GM10248 (cell line): ENCODE data around the gene RAB36.

Experiments
- CTCF ChIA-PET: fragments of 300-600 bp; sonication (Branson Sonifier 250); formaldehyde crosslinking; extraction: SDS; loops from one replicate; lab custom pipeline; 2021; ENCODE audit warnings: antibody characterized with exemption; lab: Yijun Ruan, JAX
- POLR2A ChIA-PET: fragments of 350-650 bp; sonication (Branson Sonifier 250); formaldehyde crosslinking; extraction: SDS; loops from one replicate; lab custom pipeline; 2020; ENCODE audit warnings: antibody characterized with exemption; lab: Yijun Ruan, JAX
- DNase-seq: peaks from one replicate; pipeline ENCODE4 v3.0.0; 2012; ENCODE audit errors: extremely low spot score
- TF ChIP-seq, protein P1 (sequence below): IDR thresholded peaks from 2 replicates; pipeline ENCODE4 v1.5.1; 2012; ENCODE audit warnings: mild to moderate bottlenecking, low read depth; ENCODE audit errors: extremely low read depth, missing control alignments, control extremely low read depth

Gene RAB36

DNA sequence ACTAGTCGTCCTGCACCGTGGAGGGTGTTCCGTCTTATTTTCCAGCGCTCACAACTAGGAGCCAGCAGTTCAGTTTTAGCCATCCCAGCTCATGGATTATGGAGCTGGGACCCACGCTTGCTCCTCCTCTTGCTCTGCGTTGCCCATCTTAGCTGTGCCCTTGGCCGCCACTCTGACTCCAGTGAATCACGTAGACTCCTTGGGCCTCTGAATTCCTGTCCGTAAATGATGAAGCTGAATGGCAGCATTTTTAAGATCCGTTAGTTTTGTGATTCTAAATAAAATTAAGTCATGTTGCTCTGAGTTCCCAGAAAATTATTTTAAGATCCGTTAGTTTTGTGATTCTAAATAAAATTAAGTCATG, 58.8 kb downstream of the RAB36 start:
- ChIA-PET CTCF (interaction anchor here (0.8 to 1.7 kb wide), 3 partner anchors 10 to 95 kb away, joined by 3 to 6 read pairs (median 3); no protein-coding TSS in a partner anchor), POLR2A (no interaction called here)
- TF ChIP-seq, protein P1, sequence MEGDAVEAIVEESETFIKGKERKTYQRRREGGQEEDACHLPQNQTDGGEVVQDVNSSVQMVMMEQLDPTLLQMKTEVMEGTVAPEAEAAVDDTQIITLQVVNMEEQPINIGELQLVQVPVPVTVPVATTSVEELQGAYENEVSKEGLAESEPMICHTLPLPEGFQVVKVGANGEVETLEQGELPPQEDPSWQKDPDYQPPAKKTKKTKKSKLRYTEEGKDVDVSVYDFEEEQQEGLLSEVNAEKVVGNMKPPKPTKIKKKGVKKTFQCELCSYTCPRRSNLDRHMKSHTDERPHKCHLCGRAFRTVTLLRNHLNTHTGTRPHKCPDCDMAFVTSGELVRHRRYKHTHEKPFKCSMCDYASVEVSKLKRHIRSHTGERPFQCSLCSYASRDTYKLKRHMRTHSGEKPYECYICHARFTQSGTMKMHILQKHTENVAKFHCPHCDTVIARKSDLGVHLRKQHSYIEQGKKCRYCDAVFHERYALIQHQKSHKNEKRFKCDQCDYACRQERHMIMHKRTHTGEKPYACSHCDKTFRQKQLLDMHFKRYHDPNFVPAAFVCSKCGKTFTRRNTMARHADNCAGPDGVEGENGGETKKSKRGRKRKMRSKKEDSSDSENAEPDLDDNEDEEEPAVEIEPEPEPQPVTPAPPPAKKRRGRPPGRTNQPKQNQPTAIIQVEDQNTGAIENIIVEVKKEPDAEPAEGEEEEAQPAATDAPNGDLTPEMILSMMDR: no peak
- DNase-seq: no peak

DNA sequence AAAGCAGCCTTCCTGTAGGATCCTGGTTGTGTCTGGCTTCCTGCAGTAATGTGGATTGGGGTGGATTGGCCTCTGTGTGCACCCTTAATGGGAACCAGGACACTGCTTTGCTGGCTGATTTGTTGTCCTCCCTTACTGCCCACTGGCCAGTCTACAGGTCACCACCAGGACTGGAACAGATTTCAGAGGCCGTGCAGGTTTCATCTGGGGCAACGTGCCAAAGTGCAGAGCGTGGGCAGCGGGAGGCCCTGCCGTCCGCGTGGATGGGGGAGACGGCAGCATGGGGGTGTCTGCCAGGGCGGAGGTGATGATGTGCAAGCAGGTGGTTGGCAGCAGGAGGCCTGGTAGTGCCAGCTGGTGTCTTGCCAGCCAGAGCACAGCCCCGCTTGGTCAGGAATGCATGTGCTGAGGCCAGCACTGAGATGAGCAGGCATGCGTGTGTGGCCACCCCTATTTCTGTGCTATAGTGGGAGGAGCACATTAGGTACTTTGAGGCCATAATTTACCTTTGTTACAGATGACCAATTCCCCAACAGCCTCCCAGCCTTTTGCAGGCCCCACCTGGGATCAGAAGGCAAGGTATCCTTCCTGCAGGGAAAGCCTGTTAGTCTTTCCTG, 59.4 kb downstream of the RAB36 start:
- ChIA-PET POLR2A (no interaction called here), CTCF (interaction anchor here (1.7 kb wide), 1 partner anchor 94 kb away, joined by 3 read pairs; no protein-coding TSS in a partner anchor)
- no peak for DNase-seq
- TF ChIP-seq, protein P1: no peak

DNA sequence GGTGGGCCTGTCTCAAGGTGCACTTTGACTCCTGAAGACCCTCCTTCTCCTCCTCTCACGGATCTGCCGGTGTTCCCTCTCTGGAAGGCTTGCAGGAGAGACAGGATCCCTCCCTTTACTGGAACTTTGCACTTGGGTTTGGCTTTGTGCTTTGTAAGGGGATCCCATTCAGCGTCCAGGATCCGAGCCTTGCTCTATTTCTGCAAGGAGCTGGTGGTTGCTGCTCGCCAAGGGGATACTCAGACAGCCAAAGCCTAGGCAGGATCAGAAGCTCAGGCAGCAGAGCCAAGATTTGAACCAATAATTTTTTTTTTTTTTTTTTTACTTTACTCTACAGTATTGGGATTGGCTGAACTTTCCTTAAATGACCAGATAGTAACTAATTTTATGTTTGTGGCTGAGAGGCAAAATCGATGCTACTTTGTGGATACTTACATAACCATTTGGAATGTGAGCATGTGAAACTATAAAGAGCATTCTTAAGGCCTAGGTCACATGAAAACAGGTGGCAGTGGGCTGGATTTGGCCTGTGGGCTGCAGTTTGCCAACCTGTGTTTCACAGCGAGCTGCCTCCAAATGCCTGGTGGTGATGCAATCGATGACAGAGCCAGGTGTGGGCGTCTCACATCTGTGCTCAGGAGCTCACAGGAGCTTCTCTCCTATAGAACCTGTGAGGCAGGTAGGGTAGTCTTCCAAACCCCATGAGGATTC, 60.2 kb downstream of the RAB36 start:
- ChIA-PET CTCF (interaction anchor here (0.7 to 1.5 kb wide), 3 partner anchors 17 to 77 kb away, joined by 3 read pairs; no protein-coding TSS in a partner anchor), POLR2A (no interaction called here)
- TF ChIP-seq, protein P1: no peak
- no peak for DNase-seq

DNA sequence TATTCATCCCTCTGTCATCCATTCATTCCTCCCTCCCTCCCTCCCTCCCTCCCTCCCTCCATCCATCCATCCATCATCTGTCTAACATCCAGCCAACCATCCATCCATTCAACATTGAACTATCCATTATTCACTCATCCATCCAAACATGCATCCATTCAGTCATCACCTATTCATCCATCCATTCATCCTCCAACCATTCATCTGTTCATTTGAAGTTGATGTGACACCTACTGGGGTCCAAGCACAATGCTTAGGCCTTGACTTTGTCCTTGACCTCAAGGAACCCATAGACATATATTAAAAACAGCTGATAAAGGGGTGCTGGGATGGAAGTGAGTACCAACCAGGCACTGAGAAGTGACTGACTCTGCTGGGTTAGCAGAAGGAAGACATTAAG, 61.6 kb downstream of the RAB36 start:
- ChIA-PET POLR2A (no interaction called here), CTCF (interaction anchor here (1.2 to 1.5 kb wide), 3 partner anchors 30 to 252 kb away, joined by 3 to 4 read pairs (median 3); no protein-coding TSS in a partner anchor)
- no peak for DNase-seq
- TF ChIP-seq, protein P1: no peak

DNA sequence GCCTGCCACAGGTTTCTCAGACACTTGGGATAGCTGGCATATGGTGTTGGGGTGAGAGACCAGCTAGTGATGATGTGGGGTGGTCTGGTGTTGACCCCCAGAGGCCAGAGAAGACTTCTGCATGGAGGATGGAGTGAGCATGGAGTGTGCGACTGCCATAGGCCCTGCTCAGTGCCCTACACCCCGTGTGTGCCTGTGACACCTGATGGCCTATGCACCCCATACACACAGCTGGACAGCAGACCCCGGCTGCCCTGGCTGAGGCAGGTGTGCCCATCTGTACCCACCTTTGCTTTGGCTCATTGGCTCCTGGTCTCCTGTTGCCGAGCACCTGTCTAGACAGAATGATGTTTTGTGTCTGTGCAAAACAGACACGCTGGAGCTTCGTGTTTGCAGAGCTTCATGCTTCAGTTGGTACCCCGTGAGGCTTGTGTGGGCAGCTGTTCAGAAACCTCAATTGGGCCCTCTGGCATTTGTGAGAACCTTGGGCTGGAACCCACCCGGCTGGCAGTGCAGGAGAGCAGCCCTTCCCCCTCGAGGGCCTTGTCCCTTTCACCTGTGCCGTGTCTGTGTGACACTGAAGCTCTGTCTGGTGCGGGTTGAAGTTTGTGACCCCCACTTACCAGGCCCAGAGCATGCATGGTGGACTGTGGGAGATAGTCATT, 62.6 kb downstream of the RAB36 start:
- ChIA-PET POLR2A (no interaction called here), CTCF (interaction anchor here (1.2 to 1.3 kb wide), 2 partner anchors 73 to 253 kb away, joined by 3 to 4 read pairs; no protein-coding TSS in a partner anchor)
- DNase-seq: no peak
- TF ChIP-seq, protein P1: no peak

DNA sequence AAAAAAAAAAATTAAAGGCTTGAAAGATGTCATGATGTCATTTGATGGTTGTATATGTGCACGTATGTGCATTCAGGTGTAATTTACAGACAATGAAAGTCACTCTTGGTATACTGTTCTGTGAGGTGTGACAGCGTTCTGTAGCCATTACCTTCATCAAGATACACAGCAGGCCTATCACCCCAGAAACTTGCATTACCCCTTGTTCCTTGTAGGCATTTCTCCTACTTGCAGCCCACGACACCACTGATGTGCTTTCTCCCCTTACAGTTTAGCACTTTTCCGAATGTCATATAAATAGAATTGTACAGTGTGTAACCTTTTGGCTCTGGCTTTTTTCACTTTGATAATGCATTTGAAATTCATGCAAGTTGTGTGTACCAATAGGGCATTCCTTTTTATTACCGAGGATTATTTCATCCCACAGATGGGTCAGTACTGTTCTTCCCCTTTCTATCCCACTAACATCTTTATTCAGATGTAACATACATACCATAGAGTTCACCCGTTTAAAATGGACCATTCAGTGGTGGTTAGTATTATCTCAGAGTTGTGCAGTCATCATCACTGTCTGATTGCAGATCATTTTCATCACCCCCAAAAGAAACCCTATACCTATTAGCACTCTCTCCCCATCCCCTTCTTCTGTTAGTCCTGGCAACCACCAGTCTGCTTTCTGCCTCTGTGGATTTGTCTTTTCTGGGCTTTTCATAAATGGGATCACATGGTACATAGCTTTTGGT, 65.3 kb downstream of the RAB36 start:
- no peak for DNase-seq
- POLR2A ChIA-PET: no interaction called here

More for the DNA sequence above, 65.3 kb downstream of the RAB36 start:
- TF ChIP-seq, protein P1: no peak
- CTCF ChIA-PET: no interaction called here
